ENCODE results near the gene ATP13A4.

GRCh38 chr3:193552923-193553322, 1.8 kb downstream of the ATP13A4 start:
- no peak for TF ChIP-seq CTCF (optimal IDR thresholded peaks at IDR 0.05 in 1 of 3, IDR thresholded peaks at IDR 0.05 in 1 of 3, conservative IDR thresholded peaks at IDR 0.05 in 1 of 3; ENCODE audit: extremely low read depth in 1 of 3, insufficient read depth in 2 of 3, low read length in 3 of 3)
- TF ChIP-seq EZH2 (IDR thresholded peaks at IDR 0.05; ENCODE audit: low read length) = no peak

Data from keratinocyte (primary cell).